Subcutaneous adipose tissue (tissue), 4 donors: ENCODE measurements around the gene ABAT. TPM values are rescaled to one million over a fixed set of nuclear protein-coding genes. Genes with fewer than 3 reads are reported as not detected.

ENCODE experiments used
- total RNA-seq, 4 donors: library from RNA; depleted of rRNA; stranded (reverse); fragments of >200 nt; gene quantifications; one replicate each; pipeline ENCODE4 v1.1.0, GENCODE V29; 2016
- TF ChIP-seq, protein P1 (sequence below): fragments of 450-650 bp; IDR thresholded peaks from one replicate; pipeline ENCODE4 v1.5.1; 2016; ENCODE audit warnings: low read depth, mild to moderate bottlenecking, control low read depth, antibody characterized with exemption, moderate library complexity

The ABAT gene
- 1 to 10 TPM; 4.9 to 9.8 (median 7.0) TPM for total RNA-seq

DNA sequence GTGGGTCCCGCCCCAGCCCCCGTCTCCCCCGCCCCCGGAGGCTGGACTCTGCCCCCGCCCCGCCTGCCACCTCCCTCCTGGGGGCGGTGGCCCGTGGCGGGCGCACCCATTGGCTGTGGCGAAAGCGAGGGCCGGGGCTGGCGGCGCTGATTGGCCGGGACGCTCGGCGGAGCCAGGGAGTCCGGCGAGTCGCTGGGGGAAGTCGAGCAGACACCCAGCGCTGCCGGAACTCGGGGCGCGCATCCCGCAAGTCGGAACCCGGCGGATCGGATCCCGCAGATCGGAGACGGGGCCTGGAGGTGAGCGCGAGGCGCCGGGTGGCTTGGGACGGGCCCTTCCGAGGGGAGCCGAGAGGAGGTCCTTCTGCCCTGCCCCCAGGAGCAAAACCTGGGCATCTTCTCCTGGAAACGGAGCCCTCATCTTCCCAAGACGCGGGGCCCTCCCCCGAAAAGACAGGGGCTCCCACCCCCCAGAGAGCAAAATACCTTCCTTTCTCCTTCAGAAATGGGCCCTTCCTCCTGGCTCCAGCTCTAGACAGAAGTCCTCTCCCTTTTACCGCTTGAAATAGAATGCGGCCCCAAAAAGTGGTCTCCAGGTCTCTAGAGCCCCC, at the start of gene ABAT:
TSS of gene ABAT (plus strand) at position 205 of the 610 bp plus-strand sequence. CDS start 61,123 bp downstream, outside the sequence.
- TF ChIP-seq, protein P1, sequence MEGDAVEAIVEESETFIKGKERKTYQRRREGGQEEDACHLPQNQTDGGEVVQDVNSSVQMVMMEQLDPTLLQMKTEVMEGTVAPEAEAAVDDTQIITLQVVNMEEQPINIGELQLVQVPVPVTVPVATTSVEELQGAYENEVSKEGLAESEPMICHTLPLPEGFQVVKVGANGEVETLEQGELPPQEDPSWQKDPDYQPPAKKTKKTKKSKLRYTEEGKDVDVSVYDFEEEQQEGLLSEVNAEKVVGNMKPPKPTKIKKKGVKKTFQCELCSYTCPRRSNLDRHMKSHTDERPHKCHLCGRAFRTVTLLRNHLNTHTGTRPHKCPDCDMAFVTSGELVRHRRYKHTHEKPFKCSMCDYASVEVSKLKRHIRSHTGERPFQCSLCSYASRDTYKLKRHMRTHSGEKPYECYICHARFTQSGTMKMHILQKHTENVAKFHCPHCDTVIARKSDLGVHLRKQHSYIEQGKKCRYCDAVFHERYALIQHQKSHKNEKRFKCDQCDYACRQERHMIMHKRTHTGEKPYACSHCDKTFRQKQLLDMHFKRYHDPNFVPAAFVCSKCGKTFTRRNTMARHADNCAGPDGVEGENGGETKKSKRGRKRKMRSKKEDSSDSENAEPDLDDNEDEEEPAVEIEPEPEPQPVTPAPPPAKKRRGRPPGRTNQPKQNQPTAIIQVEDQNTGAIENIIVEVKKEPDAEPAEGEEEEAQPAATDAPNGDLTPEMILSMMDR, result no peak

DNA sequence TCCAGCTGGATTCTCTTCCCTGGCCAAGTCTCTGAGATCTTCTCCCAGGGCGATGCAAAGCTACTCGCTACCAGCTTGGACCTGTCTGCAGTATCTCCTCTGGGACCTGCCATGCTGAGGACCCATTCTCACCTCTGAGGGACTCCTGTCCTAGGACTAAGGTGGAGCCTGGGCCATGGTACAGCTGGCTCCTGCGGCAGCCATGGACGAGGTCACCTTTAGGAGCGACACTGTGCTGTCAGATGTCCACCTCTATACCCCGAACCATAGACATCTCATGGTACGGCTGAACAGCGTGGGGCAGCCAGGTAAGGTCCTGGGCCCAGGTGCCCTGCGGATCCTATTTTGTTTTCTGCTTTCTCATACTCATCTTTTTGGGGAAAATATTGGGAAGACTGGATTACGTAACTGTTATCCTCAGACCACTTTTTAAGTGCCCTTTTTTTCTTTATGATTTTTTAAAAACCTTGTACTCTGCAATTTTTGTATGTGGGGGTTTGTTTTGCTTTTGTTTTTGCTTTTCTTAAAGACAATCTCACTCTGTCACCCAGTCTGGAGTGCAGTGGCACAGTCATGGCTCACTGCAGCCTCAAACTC, 48.8 kb upstream of the ABAT start:
- TF ChIP-seq, protein P1, result no peak

GRCh38 chr16:8626946-8627345, 47.5 kb upstream of the ABAT start:
- TF ChIP-seq, protein P1, result no peak

- TF ChIP-seq, protein P1, result no peak
Measured at GRCh38 chr16:8627456-8627855, 47.0 kb upstream of the ABAT start.

DNA sequence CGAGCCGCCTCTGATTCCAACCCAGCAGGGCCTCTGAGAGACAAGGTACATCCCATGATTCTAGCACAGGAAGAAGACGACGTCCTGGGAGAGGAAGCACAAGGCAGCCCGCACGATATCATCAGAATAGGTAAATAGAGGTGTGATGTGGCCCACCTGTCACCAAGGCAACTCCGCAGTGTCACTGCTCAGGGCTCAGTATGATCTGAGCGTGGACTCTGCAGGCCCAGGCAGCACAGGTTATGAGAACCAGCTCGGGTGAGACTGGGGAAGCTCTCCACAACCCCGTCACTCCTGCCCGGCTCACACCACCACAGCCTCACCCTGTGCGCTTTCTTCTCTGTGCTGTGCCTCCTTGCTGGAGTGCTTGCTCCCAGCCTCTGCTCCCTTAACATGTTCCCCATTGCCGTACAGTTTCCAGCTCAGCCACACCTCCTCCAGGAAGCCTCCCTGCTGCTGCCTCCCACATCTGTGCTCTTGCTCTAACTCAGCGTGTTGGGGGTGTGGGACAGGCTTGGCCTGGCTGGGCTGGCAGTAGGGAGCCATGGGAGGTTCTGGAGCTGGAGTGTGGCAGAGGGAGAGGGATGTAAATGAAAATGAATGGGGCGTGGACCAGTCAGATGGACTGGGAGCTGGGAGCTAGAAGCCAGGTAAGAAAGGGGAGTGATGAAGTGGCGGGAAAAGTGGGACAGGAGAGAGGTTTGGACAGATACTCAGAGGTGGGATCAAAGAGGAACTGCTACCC, 45.3 kb upstream of the ABAT start:
- TF ChIP-seq, protein P1, result no peak

DNA sequence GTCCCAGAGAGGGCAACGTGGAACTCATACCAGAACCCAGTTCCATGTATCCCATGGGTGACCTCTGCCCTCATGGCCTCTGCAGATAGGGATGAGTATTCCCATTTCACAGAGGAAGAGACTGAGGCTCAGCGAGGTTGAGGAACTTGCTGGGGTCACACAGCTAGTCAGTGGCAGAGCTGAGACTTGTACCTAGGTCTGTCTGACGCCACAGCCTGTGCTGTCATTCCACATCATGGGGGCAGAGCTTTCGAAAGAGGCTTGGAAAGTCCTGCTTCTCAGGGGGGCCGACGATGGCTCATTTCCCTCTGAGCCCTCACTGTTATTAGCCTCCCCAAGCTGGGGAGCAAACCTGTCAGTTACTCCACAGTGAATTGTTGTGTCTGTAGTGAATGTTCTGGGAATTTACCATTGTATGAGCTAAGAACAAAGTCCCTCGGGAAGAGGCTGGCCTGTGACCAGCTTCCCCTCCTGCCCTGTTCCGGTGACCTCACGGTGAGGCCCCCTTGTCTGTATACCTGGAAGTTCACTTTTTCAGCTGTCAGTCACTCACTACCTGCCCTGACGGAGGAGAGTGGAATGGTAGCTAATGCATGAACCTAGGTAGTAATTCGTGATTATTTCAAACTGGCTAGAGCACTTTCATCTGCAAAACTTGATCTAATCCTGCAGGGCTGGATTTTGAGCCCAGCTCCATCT, 44.0 kb upstream of the ABAT start:
- TF ChIP-seq, protein P1, result no peak

GRCh38 chr16:8631373-8631772, 43.0 kb upstream of the ABAT start:
- TF ChIP-seq, protein P1, result no peak
